ENCODE measurements around the gene TBC1D22A.

Gene TBC1D22A

DNA sequence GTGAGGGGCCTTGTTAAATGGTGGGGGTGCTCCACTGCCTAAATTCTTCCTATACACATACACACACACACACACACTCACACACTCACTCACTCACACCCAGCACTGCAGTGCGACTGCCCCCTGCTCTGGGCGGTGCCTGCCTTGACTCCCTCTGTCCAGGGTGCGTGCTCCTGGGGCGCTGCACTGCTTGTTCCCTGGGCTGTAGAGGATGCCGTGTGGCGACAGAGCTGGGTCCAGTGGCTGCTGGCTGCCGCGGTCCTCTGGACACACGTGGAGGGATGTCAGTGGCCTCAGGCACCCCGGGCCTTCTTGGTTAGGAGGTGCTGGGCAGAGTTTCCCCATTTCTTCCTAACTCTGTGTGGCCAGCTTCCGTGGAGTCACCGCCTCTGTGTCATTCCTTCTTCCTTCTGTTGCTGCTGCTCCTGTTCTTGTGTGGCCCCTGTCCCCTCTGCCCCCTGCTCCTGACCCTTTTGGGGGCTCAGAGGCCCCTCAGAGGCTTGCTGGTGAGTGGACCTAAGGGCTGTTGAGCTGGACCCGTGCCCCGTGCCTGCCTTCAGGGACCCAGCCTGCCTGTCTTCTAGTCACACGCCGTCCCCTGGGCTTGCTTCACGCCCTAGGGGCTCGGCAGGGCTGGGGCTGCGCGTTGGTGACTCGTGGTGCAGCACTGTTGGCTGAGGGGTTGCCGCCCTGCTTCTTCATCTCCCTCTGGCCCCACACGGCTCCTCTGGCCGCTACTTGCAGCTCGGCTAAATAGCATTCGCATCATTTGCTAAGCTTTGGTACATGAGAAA, 147.0 kb downstream of the TBC1D22A start:
- no peak for DNase-seq (ENCODE audit: low spot score)

DNA sequence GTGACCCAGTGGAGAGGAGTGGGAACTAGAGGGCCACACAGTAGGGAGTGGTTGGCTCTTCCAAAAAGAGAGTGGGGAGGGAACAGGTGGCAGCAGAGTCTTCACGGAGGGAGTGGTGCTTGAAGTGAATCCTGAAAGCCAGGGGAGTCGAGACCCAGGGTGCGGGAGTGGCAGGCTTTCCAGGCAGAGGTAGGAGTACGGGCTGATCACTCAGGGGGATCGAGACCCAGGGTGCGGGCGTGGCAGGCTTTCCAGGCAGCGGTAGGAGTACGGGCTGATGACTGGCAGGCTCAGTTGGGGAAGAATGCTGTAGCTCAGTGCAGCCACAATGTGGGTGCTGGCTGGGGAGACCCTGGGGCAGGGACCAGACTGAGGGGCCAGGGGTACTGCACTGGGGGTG, 148.2 kb downstream of the TBC1D22A start:
- DNase-seq (ENCODE audit: low spot score) = no peak

DNA sequence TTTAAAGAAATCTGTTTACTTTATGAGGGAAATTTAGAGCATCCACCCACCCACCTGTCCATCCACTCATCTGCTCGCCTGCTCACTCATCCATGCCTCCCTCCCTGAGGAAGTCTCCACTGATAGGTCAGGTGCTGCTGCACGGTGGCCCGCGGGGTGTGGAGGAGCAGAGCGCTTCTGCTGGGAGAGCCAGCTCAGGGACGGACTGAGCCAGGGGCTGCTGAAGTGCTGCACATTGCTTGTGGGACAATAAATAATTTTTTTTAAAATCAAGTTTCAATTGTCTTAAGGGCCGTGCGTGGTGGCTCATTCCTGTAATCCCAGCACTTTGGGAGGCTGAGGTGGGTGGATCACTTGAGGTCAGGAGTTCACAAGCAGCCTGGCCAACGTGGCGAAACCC, 148.9 kb downstream of the TBC1D22A start:
- no peak for DNase-seq (ENCODE audit: low spot score)

DNA sequence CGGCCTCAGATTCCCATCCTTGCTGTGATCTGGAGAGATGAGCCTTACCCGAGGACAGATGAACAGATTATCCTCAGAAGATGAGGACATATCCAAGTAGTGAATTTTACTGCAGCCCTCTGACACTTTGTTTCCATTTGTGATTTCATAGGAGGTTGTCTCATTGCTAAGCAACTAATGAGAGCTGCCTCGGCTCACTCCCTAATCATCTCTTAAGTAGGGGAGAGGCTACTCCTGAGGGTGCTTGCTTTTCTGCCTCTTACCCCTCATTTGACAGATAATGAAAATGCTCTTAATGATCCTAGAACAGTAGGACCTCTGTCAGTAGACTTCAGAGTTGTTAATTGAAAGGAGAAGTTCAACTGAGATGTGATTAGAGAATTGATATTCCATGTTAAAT, 150.9 kb downstream of the TBC1D22A start:
- no peak for DNase-seq (ENCODE audit: low spot score)

DNA sequence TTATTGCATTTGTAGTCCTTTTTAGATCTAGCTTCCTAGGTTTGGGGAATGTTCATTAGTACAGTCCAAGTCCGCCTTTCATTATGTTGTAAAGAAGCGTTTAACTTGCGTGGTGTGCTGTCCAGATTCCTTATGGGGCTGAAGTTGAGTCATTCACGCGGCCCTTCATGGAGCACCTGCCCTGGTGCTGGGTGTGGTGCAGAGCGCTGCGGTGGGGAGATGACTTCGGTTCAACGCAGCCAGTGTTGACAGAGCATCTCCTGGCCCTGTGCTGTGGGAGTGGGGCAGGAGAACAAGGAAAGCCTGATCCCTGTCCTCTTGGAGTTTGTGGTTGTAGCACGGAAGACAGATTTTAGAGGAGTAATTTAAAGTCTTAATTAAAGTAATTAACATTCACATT, 152.0 kb downstream of the TBC1D22A start:
- DNase-seq (ENCODE audit: low spot score) = no peak

DNA sequence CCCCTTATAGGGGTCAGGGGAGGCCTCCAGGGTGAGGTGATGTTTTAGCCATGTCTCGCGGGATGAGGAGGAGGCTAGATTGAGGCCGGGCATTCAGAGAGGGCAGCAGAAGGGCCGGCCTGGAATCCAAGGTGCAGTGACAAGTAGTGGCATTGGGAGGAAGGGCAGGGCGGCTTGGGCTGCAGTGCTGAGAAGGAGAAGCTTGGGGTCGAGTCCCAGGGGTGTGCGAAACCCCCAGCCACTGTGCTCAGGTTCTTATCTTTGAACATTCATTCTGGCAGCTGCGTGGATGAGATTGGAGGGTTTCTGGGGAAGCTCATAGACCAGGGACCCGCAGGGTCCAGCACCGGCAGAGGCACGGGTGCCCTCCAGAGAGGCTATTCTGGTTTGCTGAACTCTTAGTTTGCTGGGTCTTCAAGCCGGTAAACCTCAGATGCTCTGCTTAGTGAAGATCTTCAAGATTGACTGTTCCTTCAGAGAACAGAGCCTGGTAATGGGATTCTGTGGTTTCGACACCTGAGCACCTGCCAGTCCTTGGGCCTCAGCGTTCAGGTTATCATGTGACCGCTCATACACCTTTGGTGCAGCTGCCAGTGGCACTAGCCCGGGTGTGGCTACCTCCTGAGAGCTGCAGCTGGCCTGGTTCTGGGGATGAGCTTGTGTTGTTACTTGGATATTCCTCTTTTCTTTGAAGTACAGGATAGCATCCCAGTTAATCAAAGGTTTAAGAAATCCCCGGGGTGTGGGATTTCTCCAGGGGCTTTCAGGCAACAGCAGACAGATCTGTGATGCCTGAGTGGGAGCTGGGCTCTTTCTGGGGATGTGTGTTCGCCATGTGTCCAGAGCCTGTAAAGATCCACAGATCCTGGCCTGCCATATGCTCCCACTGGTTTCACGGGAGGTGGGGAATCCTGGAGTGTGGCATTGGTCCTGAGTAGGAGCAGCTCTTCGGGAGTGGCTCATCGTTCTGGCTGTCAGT, 152.8 kb downstream of the TBC1D22A start:
- DNase-seq (ENCODE audit: low spot score) = no peak

DNA sequence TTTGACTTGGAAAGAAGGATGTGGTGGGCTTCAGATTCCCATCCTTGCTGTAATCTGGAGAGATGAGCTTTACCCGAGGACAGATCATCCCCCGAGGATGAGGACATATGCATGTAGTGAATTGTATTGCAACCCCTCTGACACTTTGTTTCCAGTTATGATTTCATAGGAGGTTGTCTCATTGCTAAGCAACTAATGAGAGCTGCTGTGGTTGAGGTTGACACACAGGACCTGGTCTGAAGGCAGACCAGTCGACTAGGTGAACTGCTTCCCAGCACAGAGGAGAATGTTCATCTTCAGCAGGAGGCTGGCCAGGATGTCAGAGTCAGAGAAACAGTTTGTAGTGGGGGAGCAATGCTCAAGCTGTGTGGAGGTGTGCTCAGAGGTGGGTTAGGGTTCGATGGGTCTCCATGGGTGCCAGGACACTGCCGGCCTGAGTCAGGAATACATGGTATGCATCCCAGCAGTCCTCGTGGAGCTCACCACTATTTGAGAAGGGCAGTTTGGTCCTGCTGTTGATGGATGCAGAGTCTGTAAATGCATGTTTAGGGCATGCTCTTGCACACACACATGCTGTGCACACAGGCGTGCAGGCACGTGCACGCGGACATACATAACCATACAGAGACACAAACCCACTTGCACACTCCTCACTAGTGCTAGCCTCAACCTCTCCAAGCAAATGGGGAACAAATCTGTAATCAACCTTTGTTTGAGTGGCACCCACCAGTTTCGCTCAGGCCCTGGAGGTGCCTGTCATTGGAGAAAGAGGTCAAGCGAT, 153.7 kb downstream of the TBC1D22A start:
- DNase-seq (ENCODE audit: low spot score) = no peak

DNA sequence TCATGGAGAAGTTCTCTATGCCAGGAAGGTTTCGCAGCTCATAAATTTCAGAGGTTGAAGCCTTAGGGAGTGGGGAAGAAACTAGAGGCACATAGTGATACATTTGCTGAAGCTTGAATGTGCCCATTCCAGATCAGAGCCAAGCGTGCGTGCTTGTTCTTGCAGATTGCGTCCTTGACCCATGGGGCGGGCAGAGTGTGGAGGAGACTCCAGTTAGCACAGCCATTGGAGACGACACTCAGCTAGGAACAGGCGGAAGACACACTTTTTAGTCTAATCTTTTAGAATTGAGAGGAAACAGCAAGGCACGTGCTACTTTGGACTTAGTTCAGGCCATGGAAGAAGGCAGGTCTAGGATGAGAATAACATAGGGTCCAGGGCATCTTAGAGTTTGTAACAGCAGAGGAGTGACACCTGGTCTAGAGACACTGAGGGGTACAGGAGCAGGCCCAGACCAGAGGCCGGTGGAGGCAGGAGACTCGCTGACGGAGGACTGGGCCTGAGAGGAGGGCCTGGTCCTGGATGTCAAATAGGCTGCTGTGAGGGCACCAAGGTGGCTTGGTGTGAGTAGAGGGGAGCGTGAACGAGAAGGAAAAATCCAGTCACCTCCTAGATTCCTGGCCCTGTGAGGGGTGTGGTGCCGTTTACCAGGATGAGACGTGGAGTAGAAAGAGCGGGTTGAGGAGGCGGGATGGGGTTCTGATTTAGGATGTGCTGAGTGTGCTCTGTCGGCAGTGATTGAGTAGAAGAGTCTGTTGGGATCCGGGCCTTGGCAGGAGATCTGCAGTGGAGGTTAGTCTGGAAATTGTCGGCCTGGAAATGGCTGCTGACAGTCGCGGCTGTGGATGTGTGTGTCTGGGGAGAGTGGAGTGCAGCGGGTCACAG, 154.7 kb downstream of the TBC1D22A start:
- DNase-seq (ENCODE audit: low spot score) = no peak

DNA sequence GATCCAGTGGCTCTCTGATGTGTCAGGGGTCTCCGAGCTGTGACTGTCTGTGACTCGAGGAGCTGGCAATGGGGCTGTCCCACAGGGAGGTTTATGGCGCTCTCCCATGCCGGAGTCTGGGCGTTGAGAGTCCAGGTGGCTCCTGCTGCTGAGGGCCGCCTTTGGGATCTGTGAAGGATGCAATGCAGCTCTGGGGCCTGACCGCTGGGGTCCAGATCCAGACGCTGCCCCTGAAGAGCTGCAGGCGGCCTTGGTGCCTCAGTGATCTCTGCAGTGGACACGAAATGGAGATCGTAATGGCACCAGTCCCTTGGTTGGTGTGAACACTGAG, 155.3 kb downstream of the TBC1D22A start:
- DNase-seq (ENCODE audit: low spot score) = no peak

DNA sequence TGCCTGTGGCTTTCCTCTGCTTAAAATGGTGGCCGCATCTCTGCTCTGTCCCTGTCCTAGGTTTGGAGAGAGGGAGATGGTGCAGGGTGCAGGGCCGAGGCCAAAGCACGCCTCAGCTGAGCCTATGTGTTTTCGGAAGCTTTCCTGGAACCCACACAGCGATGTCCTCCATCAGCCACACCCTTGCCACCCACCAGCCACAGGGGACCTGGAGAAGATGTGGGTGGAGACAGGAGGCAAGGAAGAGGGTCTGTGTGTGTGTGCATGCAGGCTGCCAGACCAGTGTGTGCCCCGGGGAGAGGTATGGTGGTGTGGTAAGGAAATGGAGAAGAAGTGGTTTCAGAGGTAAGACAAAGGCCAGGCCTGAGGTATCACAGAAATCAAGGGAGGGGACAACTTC, 155.7 kb downstream of the TBC1D22A start:
- DNase-seq (ENCODE audit: low spot score) = no peak

DNA sequence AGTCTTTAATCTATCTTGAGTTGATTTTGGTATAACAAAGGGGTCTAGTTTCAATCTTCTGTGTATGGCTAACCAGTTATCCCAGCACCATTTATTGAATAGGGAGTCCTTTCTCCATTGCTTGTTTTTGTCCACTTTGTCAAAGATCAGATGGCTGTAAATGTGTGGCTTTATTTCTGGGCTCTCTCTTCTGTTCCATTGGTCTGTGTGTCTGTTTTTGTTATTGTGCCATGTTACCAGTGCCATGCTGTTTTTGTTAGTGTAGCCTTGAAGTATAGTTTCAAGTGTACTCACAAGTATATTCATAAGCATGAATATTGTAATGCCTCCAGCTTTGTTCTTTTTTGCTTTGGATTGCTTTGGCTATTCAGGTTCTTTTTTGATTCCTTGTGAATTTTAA, 159.6 kb downstream of the TBC1D22A start:
- no peak for DNase-seq (ENCODE audit: low spot score)

DNA sequence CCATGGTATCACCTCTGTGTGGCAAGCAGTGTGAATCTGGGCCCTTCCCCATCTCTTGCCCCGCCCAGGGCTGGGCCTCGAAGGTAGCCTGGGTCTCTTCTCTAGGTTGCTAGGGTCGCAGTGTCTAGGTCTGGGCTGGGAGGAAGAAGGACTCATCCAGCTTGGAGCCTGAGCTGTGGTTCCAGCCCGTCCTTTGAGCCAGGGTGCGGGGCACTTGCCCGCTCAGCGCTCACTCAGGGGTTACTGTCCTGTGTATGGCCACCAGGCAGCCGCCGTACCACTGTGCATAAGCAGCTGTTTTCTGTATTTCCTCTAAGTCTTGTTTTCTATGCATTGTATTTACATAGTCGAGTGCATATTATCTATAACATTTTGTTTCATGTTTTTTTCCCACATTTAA, 160.9 kb downstream of the TBC1D22A start:
- DNase-seq (ENCODE audit: low spot score) = no peak

DNA sequence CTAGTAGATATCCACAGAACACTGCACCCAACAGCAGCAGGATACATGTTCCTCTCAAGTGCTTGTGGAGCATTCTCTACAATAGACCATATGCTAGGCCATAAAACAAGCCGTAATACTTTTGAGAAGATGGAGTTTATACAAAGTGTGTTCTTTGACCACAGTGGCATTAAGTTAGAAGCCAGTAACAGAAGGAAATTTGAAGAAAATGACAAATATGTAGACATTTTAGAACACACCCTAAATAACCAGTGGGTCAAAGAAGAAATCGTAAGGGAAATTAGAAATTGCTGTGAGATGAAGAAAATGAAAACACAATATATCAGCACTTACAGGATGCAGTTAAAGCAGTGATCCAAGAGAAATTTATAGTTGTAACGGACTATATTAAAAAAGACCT, 163.4 kb downstream of the TBC1D22A start:
- no peak for DNase-seq (ENCODE audit: low spot score)

DNA sequence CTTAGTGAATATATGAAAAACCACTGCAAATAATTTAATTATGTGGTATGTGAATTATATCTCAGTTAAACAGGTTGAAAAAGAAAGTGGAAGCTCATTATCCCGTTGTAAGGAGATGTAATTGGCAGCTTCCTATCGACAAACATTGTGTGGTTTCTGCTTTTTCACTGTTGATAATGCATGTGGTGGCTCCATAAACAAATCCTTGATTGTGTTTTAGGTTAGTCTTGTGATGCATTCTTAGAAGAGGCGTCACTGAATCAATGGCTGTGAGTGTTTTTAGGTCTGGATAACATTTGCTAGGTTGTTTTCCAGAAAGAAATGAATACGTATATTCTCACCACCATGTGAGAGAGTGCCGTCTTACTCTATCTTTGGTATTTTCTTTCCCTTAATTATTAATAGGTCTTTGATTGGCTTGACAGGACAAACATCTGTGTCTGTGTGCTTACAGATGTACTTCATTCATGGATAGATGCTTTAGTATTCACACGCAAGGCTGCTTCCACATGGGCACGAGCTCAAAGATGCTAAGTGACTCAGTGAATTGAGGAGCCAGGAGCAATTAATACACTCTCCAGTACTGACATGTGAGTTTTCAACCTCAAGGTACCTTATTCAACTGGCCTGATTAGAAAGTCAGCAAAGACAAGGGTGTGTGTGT, 166.7 kb downstream of the TBC1D22A start:
- no peak for DNase-seq (ENCODE audit: low spot score)

DNA sequence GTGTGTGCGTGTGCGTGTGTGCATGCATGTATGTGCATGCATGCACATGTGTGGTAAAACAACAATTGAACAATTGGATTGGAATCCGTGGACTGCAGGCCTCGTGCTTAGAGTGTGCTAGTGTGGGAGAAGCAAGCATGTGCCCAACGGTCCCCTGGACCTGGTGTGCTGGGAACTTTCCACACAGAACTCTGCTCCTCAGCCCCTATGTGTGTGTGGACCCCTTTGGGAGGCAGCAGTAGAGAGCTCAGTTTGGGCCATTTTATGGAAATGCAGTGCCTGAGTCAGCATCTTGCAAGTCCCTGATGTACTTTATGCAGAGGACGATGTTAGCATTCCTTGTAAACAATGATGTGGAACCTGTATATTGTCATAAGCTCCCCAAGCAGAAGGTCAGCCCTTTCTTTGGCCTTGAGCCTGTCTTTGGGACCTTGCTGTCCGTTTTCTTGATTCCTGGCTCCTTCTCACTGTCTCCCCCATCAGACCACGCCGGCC, 167.3 kb downstream of the TBC1D22A start:
- no peak for DNase-seq (ENCODE audit: low spot score)

DNA sequence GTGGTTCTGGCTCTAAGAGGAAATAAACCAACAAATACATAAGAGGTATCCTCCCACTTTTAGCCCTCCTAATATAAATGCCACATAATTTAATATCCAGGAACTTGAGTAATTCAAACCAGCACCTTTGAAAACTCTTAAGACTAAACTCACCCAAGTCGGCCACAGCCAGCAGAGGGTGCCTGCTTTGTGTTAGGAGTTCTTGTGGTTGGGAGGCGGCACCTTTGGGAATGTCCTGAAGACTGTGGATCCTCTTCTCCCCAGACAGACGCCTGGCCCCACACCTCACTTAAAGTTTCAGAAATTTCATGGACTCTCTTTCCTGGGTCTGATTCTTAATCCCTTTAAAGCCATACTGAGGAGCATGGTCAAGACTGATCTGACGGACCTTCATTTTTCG, 169.0 kb downstream of the TBC1D22A start:
- no peak for DNase-seq (ENCODE audit: low spot score)

DNA sequence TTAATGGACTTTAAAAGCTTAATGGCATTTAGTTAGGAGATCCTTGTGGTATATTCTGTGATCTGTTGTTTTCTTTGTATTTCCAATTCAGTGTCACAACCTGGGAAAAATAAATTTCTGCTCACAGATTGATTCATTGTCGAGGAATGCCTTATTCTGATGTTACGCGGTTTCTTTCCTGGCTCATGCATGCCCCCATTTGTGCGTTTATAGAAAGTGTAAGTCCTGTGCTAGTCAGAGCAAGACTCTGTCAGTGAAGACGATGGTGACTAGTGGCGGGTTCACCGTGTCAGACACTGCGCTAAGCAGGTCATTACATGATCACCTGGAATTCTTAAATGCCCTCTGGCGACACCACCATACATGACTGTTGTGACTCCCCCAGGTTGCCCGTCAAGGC, 169.4 kb downstream of the TBC1D22A start:
- no peak for DNase-seq (ENCODE audit: low spot score)

DNA sequence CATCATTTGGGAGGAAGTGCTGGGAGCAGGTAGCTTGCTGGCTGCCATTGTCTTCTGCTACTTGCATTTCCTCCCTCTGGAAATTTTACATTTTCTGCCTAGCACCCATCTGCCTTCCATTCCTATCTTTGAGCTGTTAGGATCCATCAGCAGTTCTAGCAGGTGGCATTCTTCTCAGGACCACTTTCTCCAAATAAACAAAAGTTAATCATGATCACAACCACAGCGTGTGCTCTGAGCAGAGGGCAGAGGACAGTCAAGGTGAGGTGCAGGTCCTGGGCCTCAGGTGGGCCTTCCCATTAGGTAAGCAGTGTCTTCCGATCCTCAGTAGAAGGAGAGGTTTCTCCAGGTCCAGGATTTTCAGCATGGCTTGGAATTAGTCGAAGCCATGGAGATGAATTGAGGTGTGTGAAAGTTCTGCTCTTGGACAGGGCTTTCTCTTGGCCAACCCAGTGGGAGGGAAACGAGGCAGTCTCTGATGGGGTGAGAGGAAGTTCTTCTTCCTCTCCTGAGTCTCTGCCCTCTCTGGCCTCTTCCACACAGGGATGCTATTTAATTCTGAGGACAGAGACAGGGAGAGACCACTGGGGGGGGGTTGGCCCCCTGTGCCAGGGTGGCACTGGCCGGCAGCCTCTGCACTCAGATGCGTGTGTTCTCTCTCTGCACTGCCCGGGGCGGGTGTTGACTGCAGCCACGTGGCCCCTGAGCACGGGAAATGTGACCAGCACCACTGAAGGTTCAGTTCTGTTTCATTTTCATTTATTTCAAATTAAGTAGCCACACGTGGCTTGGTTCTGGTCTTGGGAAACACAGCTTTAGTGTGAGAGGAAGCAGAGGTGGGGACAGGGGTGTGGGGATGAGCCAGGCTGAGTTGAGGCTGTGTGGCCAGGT, 170.8 kb downstream of the TBC1D22A start:
- no peak for DNase-seq (ENCODE audit: low spot score)

DNA sequence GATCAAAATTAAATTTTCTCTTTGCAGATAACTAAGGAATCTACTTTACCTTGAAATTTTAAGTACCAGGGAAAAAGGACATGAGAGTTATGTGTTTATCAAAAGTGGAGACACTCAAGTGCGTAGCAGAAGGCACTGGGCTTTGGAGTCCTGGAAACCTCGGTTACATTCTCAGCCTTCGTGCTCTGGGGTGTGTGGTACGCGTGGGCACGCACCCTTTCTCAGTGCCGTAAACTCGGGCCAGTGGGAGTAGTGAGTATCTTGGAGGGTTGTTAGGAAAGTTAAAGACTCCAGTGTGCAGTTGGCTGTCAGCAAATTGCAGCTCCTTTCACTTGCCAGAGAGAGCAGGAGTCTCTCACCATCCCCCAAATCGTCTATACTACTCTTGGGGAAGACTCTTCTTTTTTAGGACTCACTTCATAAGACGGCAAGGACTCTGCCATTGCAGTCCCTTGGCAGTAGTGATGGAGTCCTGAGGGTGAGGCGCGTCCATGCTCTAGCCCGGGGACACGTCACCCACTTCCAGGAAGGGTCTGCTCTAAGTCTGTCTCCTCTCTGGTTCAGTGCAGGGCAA, 171.8 kb downstream of the TBC1D22A start:
- DNase-seq (ENCODE audit: low spot score) = no peak

Measured in activated CD4-positive, alpha-beta T cell treated with anti-CD3 and anti-CD28 coated beads, Interleukin-2, Interleukin-4, amounts not matched to agents 100 ng/mL and 50 ng/mL, durations not matched to agents 16 hours and 8 hours (primary cell).